AG09319 (cell line): ENCODE results near the gene DNAJC5.
"Not testable (repeated sequence)": the region's sequence is repeated elsewhere in the genome, so short reads cannot be mapped to it uniquely, and the experiment has no call there.

Experiments used
- DNase-seq: peaks from one replicate; pipeline ENCODE4 v3.0.0-alpha.2; 2010; ENCODE audit warnings: low read depth; ENCODE audit errors: extremely low read depth
- CTCF ChIP-seq: IDR thresholded peaks from 2 replicates; pipeline ENCODE4 v1.5.1; 2011; ENCODE audit warnings: low read depth, mild to moderate bottlenecking, inconsistent platforms, low read length, moderate library complexity

The DNAJC5 gene

GRCh38 chr20:63913768-63914167, 18.8 kb downstream of the DNAJC5 start:
- no peak for DNase-seq
- TF ChIP-seq CTCF = no peak

- DNase-seq = no peak
Observed at GRCh38 chr20:63915471-63915870, 20.5 kb downstream of the DNAJC5 start.

GRCh38 chr20:63916371-63916939, 21.5 kb downstream of the DNAJC5 start:
- not testable (repeated sequence) for DNase-seq

More at GRCh38 chr20:63915471-63915870, 20.5 kb downstream of the DNAJC5 start:
- TF ChIP-seq CTCF = no peak

- DNase-seq = no peak
- TF ChIP-seq CTCF = no peak
Observed at GRCh38 chr20:63917811-63918210, 22.9 kb downstream of the DNAJC5 start.

GRCh38 chr20:63919130-63919529, 24.2 kb downstream of the DNAJC5 start:
- no peak for DNase-seq
- no peak for TF ChIP-seq CTCF

- DNase-seq = no peak
Observed at GRCh38 chr20:63920226-63920625, 25.3 kb downstream of the DNAJC5 start.

GRCh38 chr20:63923651-63924050, 28.7 kb downstream of the DNAJC5 start:
- no peak for TF ChIP-seq CTCF
- DNase-seq = no peak

More at GRCh38 chr20:63920226-63920625, 25.3 kb downstream of the DNAJC5 start:
- no peak for TF ChIP-seq CTCF

- DNase-seq = no peak
- TF ChIP-seq CTCF = no peak
Observed at GRCh38 chr20:63924241-63924640, 29.3 kb downstream of the DNAJC5 start.
